ENCODE results near the gene CCNK. TPM values are rescaled to one million over a fixed set of nuclear protein-coding genes. Genes with fewer than 3 reads are reported as not detected.

Gene CCNK
- total RNA-seq, 2 donors from 2014 or later: 22.6 to 42.2 TPM

- no peak for DNase-seq (ENCODE audit: low spot score)
- no peaks in the 10 kb centered on the region for H3K4me1 ChIP-seq (ENCODE audit: control insufficient read depth in 1 of 2, low read depth in 2 of 2)
- ATAC-seq (ENCODE audit: insufficient number of reproducible peaks, low FRiP score, low read depth): no peak
Measured at GRCh38 chr14:99510556-99511139, 29.4 kb downstream of the CCNK start.

GRCh38 chr14:99511421-99512109, 30.4 kb downstream of the CCNK start:
- Histone ChIP-seq H3K9me3 (no peaks in the 10 kb centered on the region), H3K36me3 (peaks cover 38% of the 10 kb centered on the region), H3K27me3 (replicated peaks; ENCODE audit: insufficient read depth) (no peaks in the 10 kb centered on the region), H3K4me1 (ENCODE audit: control insufficient read depth in 1 of 2, low read depth in 2 of 2) (no peaks in the 10 kb centered on the region), H3K4me3 (no peak overlapping the region), H3K27ac (peak overlapping the region in 1 of 2 donors; percentile 11)
- DNase-seq (ENCODE audit: low spot score) (no peak), ATAC-seq (ENCODE audit: insufficient number of reproducible peaks, low FRiP score, low read depth) (no peak)
- TF ChIP-seq CTCF (IDR thresholded peaks at IDR 0.05): no peak

More at GRCh38 chr14:99510556-99511139, 29.4 kb downstream of the CCNK start:
- Histone ChIP-seq H3K27ac (no peak overlapping the region), H3K4me3 (no peak overlapping the region), H3K9me3 (no peaks in the 10 kb centered on the region), H3K36me3 (peaks cover 47% of the 10 kb centered on the region), H3K27me3 (replicated peaks; ENCODE audit: insufficient read depth) (no peaks in the 10 kb centered on the region)
- TF ChIP-seq CTCF (IDR thresholded peaks at IDR 0.05): no peak

- no peak for TF ChIP-seq CTCF (IDR thresholded peaks at IDR 0.05)
- Histone ChIP-seq H3K36me3 (peaks cover 33% of the 10 kb centered on the region), H3K27ac (no peak overlapping the region), H3K9me3 (no peaks in the 10 kb centered on the region), H3K27me3 (replicated peaks; ENCODE audit: insufficient read depth) (no peaks in the 10 kb centered on the region), H3K4me1 (ENCODE audit: control insufficient read depth in 1 of 2, low read depth in 2 of 2) (no peaks in the 10 kb centered on the region), H3K4me3 (no peak overlapping the region)
- no peak for ATAC-seq (ENCODE audit: insufficient number of reproducible peaks, low FRiP score, low read depth)
- no peak for DNase-seq (ENCODE audit: low spot score)
Measured at GRCh38 chr14:99512110-99512449, 30.9 kb downstream of the CCNK start.

GRCh38 chr14:99512571-99513182, 31.5 kb downstream of the CCNK start:
- H3K9me3 ChIP-seq: no peaks in the 10 kb centered on the region
- no peak overlapping the region for H3K4me3 ChIP-seq
- DNase-seq (ENCODE audit: low spot score) (no peak), ATAC-seq (ENCODE audit: insufficient number of reproducible peaks, low FRiP score, low read depth) (no peak)
- H3K4me1 ChIP-seq (ENCODE audit: control insufficient read depth in 1 of 2, low read depth in 2 of 2): no peaks in the 10 kb centered on the region
- TF ChIP-seq CTCF (IDR thresholded peaks at IDR 0.05): no peak
- no peaks in the 10 kb centered on the region for H3K27me3 ChIP-seq (replicated peaks; ENCODE audit: insufficient read depth)
- peaks cover 27% of the 10 kb centered on the region for H3K36me3 ChIP-seq
- H3K27ac ChIP-seq: no peak overlapping the region

- H3K9me3 ChIP-seq: no peaks in the 10 kb centered on the region
- ATAC-seq (ENCODE audit: insufficient number of reproducible peaks, low FRiP score, low read depth) (no peak), DNase-seq (ENCODE audit: low spot score) (no peak)
- H3K27me3 ChIP-seq (replicated peaks; ENCODE audit: insufficient read depth): no peaks in the 10 kb centered on the region
- H3K4me3 ChIP-seq: no peak overlapping the region
- no peak for TF ChIP-seq CTCF (IDR thresholded peaks at IDR 0.05)
- H3K27ac ChIP-seq: no peak overlapping the region
- no peaks in the 10 kb centered on the region for H3K4me1 ChIP-seq (ENCODE audit: control insufficient read depth in 1 of 2, low read depth in 2 of 2)
- H3K36me3 ChIP-seq: peaks cover 21% of the 10 kb centered on the region
Measured at GRCh38 chr14:99513183-99513694, 32.0 kb downstream of the CCNK start.
